Islet precursor cell (in vitro differentiated cells): ENCODE data around the gene RET.

Experiments used
- DNase-seq: peaks from one replicate; pipeline ENCODE4 v3.0.0-alpha.2; 2018

RET gene

GRCh38 chr10:43123361-43124093, 46.7 kb downstream of the RET start:
- peak; percentile 31 for DNase-seq

- peak; percentile 33 for DNase-seq
These were observed 47.2 kb downstream of the RET start for GRCh38 chr10:43124094-43124521.

- DNase-seq: peak; percentile 40
These were observed 47.9 kb downstream of the RET start for GRCh38 chr10:43124574-43125273.

GRCh38 chr10:43125274-43125845, 48.5 kb downstream of the RET start:
- peak; percentile 50 for DNase-seq

- peak; percentile 38 for DNase-seq
These were observed 49.2 kb downstream of the RET start for GRCh38 chr10:43125881-43126731.

GRCh38 chr10:43126759-43127424, 50.0 kb downstream of the RET start:
- peak; percentile 42 for DNase-seq

- peak; percentile 19 for DNase-seq
These were observed 50.6 kb downstream of the RET start for GRCh38 chr10:43127442-43127841.

- DNase-seq: peak; percentile 45
These were observed 51.5 kb downstream of the RET start for GRCh38 chr10:43128331-43128730.

GRCh38 chr10:43128958-43129706, 52.3 kb downstream of the RET start:
- DNase-seq: peak; percentile 85

- no peak for DNase-seq
These were observed 53.9 kb downstream of the RET start for GRCh38 chr10:43130770-43131171.

GRCh38 chr10:43131256-43131655, 54.4 kb downstream of the RET start:
- no peak for DNase-seq

GRCh38 chr10:43131906-43132305, 55.0 kb downstream of the RET start:
- no peak for DNase-seq

- no peak for DNase-seq
These were observed 56.3 kb downstream of the RET start for GRCh38 chr10:43132867-43133787.

GRCh38 chr10:43134126-43134905, 57.4 kb downstream of the RET start:
- no peak for DNase-seq

GRCh38 chr10:43135064-43135463, 58.2 kb downstream of the RET start:
- DNase-seq: no peak

GRCh38 chr10:43135656-43136055, 58.8 kb downstream of the RET start:
- no peak for DNase-seq

GRCh38 chr10:43136432-43136831, 59.6 kb downstream of the RET start:
- no peak for DNase-seq

GRCh38 chr10:43136995-43137716, 60.3 kb downstream of the RET start:
- DNase-seq: no peak

GRCh38 chr10:43137717-43138020, 60.8 kb downstream of the RET start:
- peak; percentile 71 for DNase-seq
